Smooth muscle cell (in vitro differentiated cells): ENCODE measurements around the gene HAND2. TPM values are rescaled to one million over a fixed set of nuclear protein-coding genes. Genes with fewer than 3 reads are reported as not detected.
A peak's percentile ranks its signal among the peaks of the same experiment; 100 is the strongest.

Experiments used
- DNase-seq: peaks from one replicate; lab custom pipeline; 2025; ENCODE audit not compliant: unreplicated experiment; lab: John Stamatoyannopoulos, UW
- H2AFZ ChIP-seq: fragments of 200-600 bp; sonication (generic); 2 replicates; pipeline ENCODE4 v1.6.0; 2016; ENCODE audit warnings: antibody characterized with exemption, low read depth, mild to moderate bottlenecking
- H3F3A ChIP-seq: fragments of 200-600 bp; sonication (generic); 2 replicates; pipeline ENCODE4 v1.6.0; 2017; ENCODE audit warnings: antibody characterized with exemption, low read depth
- H3K27ac ChIP-seq: fragments of 200-600 bp; sonication (generic); 2 replicates; pipeline ENCODE4 v1.5.1; 2016; ENCODE audit warnings: low read depth, mild to moderate bottlenecking
- H3K27me3 ChIP-seq: fragments of 200-600 bp; sonication (generic); 2 replicates; pipeline ENCODE4 v1.6.1; 2016; ENCODE audit warnings: low read depth, mild to moderate bottlenecking
- H3K36me3 ChIP-seq: fragments of 200-600 bp; sonication (generic); 2 replicates; pipeline ENCODE4 v1.5.1; 2016; ENCODE audit warnings: low read depth
- H3K4me1 ChIP-seq: fragments of 200-600 bp; sonication (generic); 2 replicates; pipeline ENCODE4 v1.5.1; 2016; ENCODE audit warnings: low read depth
- H3K4me2 ChIP-seq: fragments of 200-600 bp; sonication (generic); 2 replicates; pipeline ENCODE4 v1.6.0; 2016; ENCODE audit warnings: mild to moderate bottlenecking
- H3K4me3 ChIP-seq: fragments of 200-600 bp; sonication (generic); 2 replicates; pipeline ENCODE4 v1.5.1; 2016; ENCODE audit warnings: mild to moderate bottlenecking
- H3K79me2 ChIP-seq: fragments of 200-600 bp; sonication (generic); 2 replicates; pipeline ENCODE4 v1.6.0; 2016; ENCODE audit warnings: low read depth, mild to moderate bottlenecking
- H3K9ac ChIP-seq: fragments of 200-600 bp; sonication (generic); 2 replicates; pipeline ENCODE4 v1.6.0; 2016; ENCODE audit warnings: low read depth
- H3K9me3 ChIP-seq: fragments of 200-600 bp; sonication (generic); replicated peaks from 2 replicates; pipeline ENCODE4 v1.5.1; 2016; ENCODE audit warnings: low read depth
- H4K20me1 ChIP-seq: fragments of 200-600 bp; sonication (generic); 2 replicates; pipeline ENCODE4 v1.6.0; 2016; ENCODE audit warnings: low read depth
- CTCF ChIP-seq: fragments of 200-600 bp; sonication (generic); IDR thresholded peaks from 2 replicates; pipeline ENCODE4 v1.5.1; 2017; ENCODE audit warnings: borderline replicate concordance, mild to moderate bottlenecking, antibody characterized with exemption; ENCODE audit not compliant: insufficient read depth, poor library complexity, severe bottlenecking
- WGBS: methylation state at CpG from one replicate; pipeline ENCODE4 v1.1.7; 2016; ENCODE audit warnings: low lambda C conversion rate; 5-methylcytosine and 5-hydroxymethylcytosine counted together
- polyA plus RNA-seq: library from polyadenylated mRNA; unstranded; fragments of >200 nt; fragmentation: Nextera tagmentation; extraction: Ambion mirVana; gene quantifications from 2 replicates; pipeline ENCODE4 v1.2.1, GENCODE V29; 2016
- total RNA-seq: library from RNA; depleted of rRNA; stranded (reverse); fragments of >200 nt; gene quantifications from 2 replicates; pipeline ENCODE4 v1.2.3, GENCODE V29; 2014

Gene HAND2
- total and polyA plus RNA-seq, 2 experiments from 2014 or later, result 265 to 324 TPM

GRCh38 chr4:173535957-173536356 is 5.9 kb upstream of the HAND2 start:
- Histone ChIP-seq H3F3A (no peaks in the 10 kb centered on the region), H3K4me1 (peaks cover 16% of the 10 kb centered on the region), H3K79me2 (peaks cover 99% of the 10 kb centered on the region), H2AFZ (no peak overlapping the region), H3K36me3 (no peaks in the 10 kb centered on the region), H4K20me1 (peaks cover 7% of the 10 kb centered on the region), H3K9ac (peak overlapping the region; percentile 13), H3K27me3 (peaks cover 7% of the 10 kb centered on the region), H3K4me2 (peak overlapping the region; percentile 88), H3K27ac (peak overlapping the region; percentile 42), H3K9me3 (no peaks in the 10 kb centered on the region), H3K4me3 (peak overlapping the region; percentile 93)
- DNase-seq, result no peak
- 40% methylated on average over 5 of the region's 5 CpGs for WGBS
- TF ChIP-seq CTCF, result no peak

DNA sequence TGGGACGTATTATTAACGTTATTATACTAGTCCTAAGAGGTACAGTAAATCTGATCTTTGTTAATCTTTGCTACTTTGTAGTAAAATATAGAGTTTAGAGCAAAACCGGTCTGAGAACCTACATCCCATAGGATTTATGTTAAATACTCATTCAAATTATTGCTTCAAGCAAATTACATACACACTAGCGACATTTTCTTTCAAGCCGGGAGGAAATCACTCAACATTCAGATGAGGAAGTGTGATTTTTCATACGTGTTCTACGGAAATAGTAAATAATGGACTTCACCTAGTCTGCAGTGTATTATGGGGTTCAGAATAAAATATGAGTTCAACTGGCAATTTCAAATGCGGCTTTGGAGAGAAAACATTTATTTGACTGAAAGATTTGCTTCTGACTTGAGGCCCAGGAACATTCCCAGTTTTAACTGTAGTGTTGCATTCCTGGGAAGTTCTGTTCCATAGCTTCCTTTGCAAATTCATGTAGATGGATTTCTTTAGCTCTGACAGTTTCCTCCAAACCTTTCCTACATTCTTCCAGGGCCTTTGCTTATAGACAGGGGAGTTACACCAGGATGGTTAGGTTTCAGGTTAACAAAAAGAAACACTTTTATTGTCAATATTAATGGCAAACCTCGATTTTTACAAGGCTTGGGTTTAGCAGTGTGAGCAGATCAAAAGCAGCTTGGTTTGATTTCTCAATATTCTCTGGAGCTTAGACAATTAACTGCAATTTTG is 5.3 kb upstream of the HAND2 start:
- Histone ChIP-seq H2AFZ (no peak overlapping the region), H3K79me2 (peaks cover 99% of the 10 kb centered on the region), H3K4me3 (peak overlapping the region; percentile 93), H3K36me3 (no peaks in the 10 kb centered on the region), H3K27ac (peak overlapping the region; percentile 42), H3F3A (no peaks in the 10 kb centered on the region), H4K20me1 (peaks cover 7% of the 10 kb centered on the region), H3K9me3 (no peaks in the 10 kb centered on the region), H3K4me2 (peak overlapping the region; percentile 88), H3K4me1 (peaks cover 16% of the 10 kb centered on the region), H3K27me3 (peaks cover 7% of the 10 kb centered on the region), H3K9ac (peak overlapping the region; percentile 13)
- 39% methylated on average over 9 of the region's 9 CpGs for WGBS
- DNase-seq, result no peak
- TF ChIP-seq CTCF, result no peak

- peak overlapping the region; percentile 42 for H3K27ac ChIP-seq
- H3F3A ChIP-seq, result no peaks in the 10 kb centered on the region
- no peak overlapping the region for H3K9ac ChIP-seq
- peak overlapping the region; percentile 88 for H3K4me2 ChIP-seq
- no peaks in the 10 kb centered on the region for H3K36me3 ChIP-seq
- peaks cover 6% of the 10 kb centered on the region for H3K27me3 ChIP-seq
- H4K20me1 ChIP-seq, result peaks cover 10% of the 10 kb centered on the region
- H3K79me2 ChIP-seq, result peaks cover 99% of the 10 kb centered on the region
- peak overlapping the region; percentile 15 for H2AFZ ChIP-seq
- WGBS, result 31% methylated on average over 1 of the region's 1 CpG
- H3K4me1 ChIP-seq, result peaks cover 14% of the 10 kb centered on the region
- peak overlapping the region; percentile 93 for H3K4me3 ChIP-seq
- TF ChIP-seq CTCF, result no peak
- H3K9me3 ChIP-seq, result no peaks in the 10 kb centered on the region
- DNase-seq, result no peak
Measured at GRCh38 chr4:173534434-173534833, 4.4 kb upstream of the HAND2 start.
